Right renal pelvis (tissue), 4 donors: ENCODE measurements around the gene PTPRR. TPM values are rescaled to one million over a fixed set of nuclear protein-coding genes. Genes with fewer than 3 reads are reported as not detected.
A peak's percentile ranks its signal among the peaks of the same experiment; 100 is the strongest.

Experiments used
- DNase-seq, 4 donors: peaks; one replicate each; pipeline ENCODE4 v3.0.0-alpha.2; 2013; ENCODE audit warnings: low read depth in 4 of 4, low spot score in 3 of 4, missing footprints in 1 of 4
- polyA plus RNA-seq, 4 donors: library from polyadenylated mRNA; unstranded; fragments of 120-200 nt; gene quantifications; one replicate each; pipeline ENCODE4 v1.2.1, GENCODE V29; 2013; ENCODE audit not compliant: insufficient read length in 4 of 4

PTPRR gene
- polyA plus RNA-seq, result under 1 TPM; 0.40 to 0.87 (median 0.65) TPM

- DNase-seq, result no peak
These were observed at the start of gene PTPRR for GRCh38 chr12:70920251-70920851. Gene PTPRR (minus strand): TSS chr12:70920738. CDS start chr12:70920390, 348 bp downstream.

DNA sequence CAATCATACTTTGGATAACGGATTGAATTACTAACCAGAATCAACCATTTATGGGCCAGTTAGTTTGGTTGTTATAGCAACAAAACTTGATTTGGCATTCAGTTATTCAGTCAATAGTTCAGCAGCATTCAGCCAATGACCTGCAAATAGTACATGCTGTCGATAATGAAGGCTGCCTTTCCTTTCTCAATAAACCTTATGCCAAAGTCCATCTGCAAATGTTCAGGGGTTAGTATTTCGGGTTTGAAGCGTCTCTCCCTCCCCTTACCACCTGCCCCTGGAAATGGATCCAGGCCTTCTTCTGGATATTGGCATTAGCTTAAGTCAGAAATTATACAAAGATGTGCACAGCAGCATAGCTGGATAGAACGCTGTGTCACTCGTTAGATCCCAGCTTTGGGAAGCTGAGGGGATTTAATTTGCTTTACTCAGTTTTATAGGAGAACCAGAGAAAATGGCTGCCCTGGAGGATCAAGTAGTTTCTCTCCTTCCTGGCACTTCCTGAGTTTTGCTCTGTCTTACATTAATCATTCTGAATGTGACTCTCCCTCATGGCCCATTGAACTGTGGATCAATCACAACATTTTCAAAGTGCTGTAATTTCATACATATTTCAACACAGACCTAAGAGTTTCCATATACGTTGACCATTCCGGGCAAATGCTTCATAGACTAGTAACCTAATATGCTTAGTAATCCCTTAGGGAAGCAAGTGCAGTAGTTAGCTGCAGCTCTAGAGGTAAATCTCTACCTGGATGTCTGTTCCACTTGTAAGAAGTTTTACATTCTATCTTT is 46.7 kb upstream of the PTPRR start:
- no peak for DNase-seq

DNA sequence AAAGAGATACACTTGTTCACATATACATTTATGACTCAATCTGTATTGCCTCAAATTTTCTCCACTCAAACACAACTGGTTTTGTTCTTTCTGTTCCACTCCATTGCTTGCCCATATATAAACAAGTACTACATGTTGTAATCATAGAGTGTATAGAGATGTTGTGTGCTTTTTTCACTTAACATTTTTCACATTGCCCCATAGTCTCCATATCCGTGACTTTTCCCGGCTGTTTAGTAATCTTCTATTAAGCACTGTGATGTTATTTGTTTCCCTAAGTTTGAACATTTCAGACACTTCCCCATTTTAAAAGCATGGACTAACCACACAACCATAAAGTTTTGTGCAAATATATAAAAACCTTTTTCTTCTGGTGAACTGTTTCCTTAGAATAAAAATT is 45.5 kb upstream of the PTPRR start:
- no peak for DNase-seq

DNA sequence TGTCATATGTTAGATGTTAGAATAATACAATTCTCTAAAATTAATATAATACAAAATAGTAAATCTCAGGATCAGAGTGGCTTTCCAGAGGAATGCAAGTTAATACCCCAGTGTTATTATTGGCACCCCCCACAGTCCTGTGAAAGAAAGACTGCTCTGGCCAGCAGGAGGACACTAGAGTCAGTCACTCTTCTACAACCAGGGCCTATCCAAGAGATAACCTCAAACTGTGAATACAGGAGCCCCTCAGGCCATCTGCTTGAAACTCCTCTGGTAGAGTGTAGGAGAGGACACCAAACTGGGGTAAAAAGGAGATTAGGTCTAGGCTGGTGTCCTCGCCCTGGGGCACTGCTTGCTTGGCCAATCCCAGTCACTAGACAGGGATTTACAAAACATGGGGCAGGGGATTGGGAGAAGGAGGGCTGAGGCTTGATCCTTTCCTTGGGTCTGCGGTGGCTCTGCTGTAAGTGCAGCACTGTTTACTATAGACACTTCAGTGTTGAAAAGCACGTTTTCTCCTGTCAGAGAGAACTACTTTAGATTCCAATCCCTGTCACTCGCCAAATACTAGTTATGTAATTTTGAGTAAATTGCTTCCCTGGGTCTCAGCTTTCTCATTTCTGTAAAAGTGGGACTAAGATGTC is 44.5 kb upstream of the PTPRR start:
- DNase-seq, result no peak

DNA sequence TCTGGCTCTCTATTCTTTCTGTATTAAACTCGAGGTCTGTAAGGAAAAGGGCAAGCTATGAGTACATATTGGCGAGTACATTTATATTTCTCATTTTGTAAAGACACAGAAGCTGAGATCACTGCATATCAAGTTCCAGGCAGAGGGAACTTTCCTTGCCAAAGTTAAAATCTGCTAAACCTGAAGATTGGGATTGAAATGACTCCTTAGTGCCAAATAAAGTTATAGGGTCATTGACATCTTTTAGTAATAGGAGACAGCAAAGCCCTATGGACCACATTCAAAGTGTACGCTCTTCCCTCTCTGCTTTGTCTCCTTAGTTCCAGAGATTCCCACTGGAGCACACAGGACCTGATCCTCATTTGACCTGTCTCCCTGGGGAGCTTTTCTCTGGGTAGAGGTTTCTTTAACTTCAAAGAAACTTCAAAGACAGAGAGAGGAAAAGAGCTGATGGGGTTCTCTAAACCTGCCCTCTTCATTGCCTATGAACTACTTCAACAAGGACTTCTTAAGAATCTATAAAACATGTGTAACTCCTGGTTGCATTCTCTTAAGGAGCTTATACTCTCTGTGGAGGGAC is 42.6 kb upstream of the PTPRR start:
- DNase-seq, result no peak

- DNase-seq, result no peak
These were observed 41.8 kb upstream of the PTPRR start for GRCh38 chr12:70962226-70962794.

- no peak for DNase-seq
These were observed 39.9 kb upstream of the PTPRR start for GRCh38 chr12:70960484-70960883.

DNA sequence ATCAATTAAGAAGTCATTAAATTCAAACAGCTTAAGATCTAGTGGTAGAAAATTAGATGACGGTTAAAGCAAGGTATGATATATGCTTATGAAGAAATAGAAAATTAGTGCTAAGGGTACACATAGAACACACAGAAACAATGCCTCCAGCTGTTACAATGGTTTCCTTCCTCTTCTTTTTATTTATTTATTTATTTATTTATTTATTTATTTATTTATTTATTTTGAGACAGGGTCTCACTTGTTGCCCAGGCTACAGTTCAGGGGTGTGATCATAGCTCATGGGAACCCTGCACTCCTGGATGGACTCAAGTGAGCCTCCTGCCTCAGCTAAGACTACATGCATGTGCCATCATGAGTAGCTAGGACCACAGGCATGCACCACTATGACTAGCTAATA is 34.9 kb upstream of the PTPRR start:
- no peak for DNase-seq

- DNase-seq, result no peak
These were observed 29.9 kb upstream of the PTPRR start for GRCh38 chr12:70950451-70950850.

DNA sequence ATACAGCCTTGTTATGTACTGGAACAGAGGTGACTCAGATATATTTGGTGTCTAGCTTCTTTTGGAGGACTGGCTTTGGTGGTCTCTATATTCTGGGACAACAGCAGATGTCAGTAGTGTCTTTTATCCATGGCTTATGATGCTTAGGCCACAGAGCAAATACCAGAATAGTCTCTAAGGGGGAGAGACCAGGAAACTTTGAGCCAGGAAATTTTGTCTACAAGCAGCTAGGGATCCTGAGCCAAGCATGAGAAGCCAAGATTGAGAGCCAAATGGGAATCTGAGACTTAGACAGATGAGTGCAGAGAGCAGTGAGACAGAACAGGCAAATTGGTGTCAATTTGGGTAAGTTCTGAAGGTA is 28.4 kb upstream of the PTPRR start:
- DNase-seq, result no peak

DNA sequence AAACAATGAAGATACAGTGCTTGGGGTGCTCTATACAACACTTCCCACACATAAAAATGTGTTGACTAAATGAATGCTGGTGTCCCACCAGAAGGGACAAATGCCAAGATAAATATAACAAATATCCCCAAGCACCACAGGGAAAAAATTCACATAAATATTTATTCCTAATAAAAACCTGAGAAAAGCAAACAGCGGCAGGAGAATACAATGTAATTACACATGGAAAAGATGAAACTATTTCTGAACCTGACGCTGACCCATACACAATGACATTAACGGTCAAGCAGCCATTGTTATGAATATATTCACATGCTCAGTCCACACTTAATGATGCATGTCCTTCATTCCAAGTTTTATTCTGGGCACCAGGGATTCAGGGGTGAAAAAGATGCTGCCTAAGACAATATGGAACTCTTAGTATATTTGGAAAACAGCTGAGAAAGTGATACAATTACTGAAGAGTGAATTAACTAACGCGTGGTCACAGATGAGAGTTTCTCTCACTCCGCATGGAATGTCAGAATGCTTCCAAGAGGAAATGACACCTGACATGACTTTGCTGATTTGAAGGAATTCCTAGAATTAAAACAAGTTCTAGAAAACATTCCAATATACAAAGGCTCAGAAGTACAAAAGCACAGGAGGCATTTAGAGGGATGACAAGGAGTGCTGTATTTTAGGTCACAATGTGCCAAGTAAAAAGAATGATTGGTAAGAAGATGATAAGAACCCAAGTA is 27.9 kb upstream of the PTPRR start:
- no peak for DNase-seq

DNA sequence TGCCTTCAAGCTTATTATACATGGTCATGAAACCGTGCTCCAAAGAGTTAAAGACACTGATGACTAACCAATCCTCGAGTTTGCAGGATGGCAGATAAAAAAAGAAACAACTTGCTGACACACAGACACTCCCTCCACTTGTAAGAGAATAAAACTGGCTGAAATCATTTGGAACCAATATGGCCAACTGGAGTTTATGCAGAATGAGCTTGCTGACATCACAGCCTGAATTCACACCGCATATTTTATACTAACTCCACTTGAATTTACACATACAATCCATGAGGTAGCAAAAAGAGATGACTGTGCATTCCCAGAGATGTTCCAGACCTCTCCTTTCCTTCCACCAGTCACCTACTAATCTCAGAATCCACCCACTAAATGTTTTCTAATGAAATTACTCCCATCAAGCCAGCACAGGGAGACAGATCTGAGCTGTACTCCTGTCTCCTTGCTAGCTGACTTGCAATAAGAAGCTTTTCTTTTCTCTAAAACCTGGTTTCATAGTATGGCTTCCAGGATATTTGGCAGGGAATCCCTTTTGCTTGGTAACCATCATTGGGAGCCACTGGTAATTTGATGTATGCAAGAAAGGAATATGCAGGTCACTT is 15.8 kb upstream of the PTPRR start:
- no peak for DNase-seq

DNA sequence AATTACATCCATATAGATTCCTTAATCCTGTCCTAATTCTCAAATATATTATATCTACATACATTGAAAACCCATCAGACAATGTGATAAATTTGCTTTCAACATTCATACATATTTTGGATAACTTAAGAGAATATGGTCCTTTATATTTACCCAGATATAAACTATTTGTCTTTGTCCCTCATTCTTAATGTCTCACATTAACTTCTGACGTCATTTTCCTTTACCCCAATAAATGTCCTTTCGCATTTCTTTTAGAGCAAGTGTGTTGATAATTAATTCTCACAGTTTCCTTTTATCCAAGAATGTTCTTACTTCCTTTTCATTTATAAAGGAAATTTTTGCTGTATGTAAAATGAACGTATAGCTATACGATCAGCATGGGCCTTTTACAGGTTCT is 12.6 kb upstream of the PTPRR start:
- no peak for DNase-seq

DNA sequence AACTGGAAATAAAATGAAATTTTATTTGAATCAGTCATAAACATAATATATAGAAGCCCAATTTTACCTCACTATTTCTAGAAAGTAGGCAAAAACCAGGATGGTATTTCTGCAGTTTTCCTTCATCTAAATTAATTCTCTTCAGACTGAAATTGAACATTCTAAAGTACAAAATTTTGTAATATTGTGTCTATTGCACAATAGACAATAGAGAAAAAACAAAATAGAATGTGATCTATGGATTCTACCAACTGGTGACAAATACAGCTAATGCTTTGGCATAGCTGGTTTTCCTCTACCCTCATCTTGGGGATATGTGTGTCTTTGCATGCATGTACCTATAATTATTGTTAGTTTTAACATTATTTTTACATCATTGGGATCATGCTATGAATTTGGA is 8.5 kb upstream of the PTPRR start:
- no peak for DNase-seq

- no peak for DNase-seq
These were observed 7.5 kb upstream of the PTPRR start for GRCh38 chr12:70928071-70928470.

DNA sequence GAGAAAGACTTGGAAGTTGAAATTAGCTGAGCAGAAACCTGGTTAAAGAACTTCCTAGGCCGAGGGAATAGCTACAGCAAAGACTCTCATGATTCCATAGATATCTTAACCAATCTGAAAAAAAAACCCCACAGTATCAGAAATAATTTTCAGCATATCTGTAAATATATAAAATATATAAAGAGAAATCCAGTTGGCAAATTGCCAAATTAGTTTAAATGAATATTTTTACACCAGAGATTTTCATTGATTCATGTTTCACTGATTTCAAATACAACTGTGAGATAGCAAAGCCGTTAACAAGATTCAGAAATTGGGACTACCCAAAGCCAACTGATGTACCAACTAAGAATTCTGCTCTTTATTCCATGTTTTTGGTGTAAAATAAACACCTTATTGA is 6.8 kb upstream of the PTPRR start:
- DNase-seq, result no peak

GRCh38 chr12:70925539-70925938 is 5.0 kb upstream of the PTPRR start:
- no peak for DNase-seq

GRCh38 chr12:70920891-70921290 is 353 bp upstream of the PTPRR start:
- no peak for DNase-seq

DNA sequence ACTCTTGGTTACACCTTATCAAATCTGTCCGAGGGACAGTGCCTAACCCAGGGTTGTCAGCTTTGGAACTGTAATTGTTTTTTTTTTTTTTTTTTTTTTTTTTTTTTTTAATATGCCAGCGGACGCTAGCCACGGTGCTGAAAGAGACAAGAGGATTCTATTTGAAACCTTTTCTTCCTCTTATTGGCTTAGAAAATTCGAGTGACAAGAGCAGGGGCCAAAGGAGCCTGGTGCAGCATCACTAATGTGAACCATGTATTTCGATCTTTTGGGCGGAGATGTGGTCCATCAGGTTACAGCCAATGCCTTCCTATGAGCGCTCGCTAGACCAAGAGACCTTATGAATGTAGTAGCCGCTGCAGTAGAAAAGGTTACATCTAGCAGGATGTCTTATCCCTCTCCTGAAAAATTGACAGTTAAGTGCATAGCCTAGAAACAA is 922 bp downstream of the PTPRR start:
- DNase-seq, result peak in 3 of 4 donors; percentile 4 to 11 (median 5)

- DNase-seq, result no peak
These were observed 1.4 kb downstream of the PTPRR start for GRCh38 chr12:70919176-70919575.
